HG02759 (cell line): ENCODE data around the gene PCLAF.
"Not testable (repeated sequence)": the region's sequence is repeated elsewhere in the genome, so short reads cannot be mapped to it uniquely, and the experiment has no call there.

Experiments used
- ATAC-seq: cut with Tn5 transposase; IDR thresholded peaks from one replicate; pipeline ENCODE4 v1.9.1; 2021; ENCODE audit warnings: mild to moderate bottlenecking, moderate library complexity; ENCODE audit not compliant: unreplicated experiment

PCLAF gene

GRCh38 chr15:64381000-64381751 lies at the start of gene PCLAF:
Gene PCLAF, minus strand, starts transcription at chr15:64381441. Its CDS starts 70 bp downstream, at chr15:64381371.
- peak; percentile 98 for ATAC-seq

GRCh38 chr15:64430000-64430735 lies 48.9 kb upstream of the PCLAF start:
- ATAC-seq = peak; percentile 43

- ATAC-seq = no peak
These were observed 48.2 kb upstream of the PCLAF start for GRCh38 chr15:64429448-64429847.

GRCh38 chr15:64426845-64427465 lies 45.7 kb upstream of the PCLAF start:
- ATAC-seq = no peak

- ATAC-seq = no peak
These were observed 44.0 kb upstream of the PCLAF start for GRCh38 chr15:64425221-64425620.

GRCh38 chr15:64423970-64424369 lies 42.7 kb upstream of the PCLAF start:
- no peak for ATAC-seq

GRCh38 chr15:64422697-64423096 lies 41.5 kb upstream of the PCLAF start:
- no peak for ATAC-seq

- ATAC-seq = no peak
These were observed 31.0 kb upstream of the PCLAF start for GRCh38 chr15:64412216-64412615.

GRCh38 chr15:64400583-64400982 lies 19.3 kb upstream of the PCLAF start:
- no peak for ATAC-seq

GRCh38 chr15:64398575-64398974 lies 17.3 kb upstream of the PCLAF start:
- no peak for ATAC-seq

- ATAC-seq = no peak
These were observed 15.5 kb upstream of the PCLAF start for GRCh38 chr15:64396789-64397188.

- not testable (repeated sequence) for ATAC-seq
These were observed 11.2 kb upstream of the PCLAF start for GRCh38 chr15:64392471-64392870.

- ATAC-seq = no peak
These were observed 7.8 kb upstream of the PCLAF start for GRCh38 chr15:64389036-64389435.

- ATAC-seq = peak; percentile 99
These were observed 6.4 kb upstream of the PCLAF start, which contains the start of gene TRIP4 for GRCh38 chr15:64387562-64388168. Gene TRIP4, plus strand, starts transcription at chr15:64387836. Its CDS starts 28 bp downstream, at chr15:64387864.

- ATAC-seq = no peak
These were observed 5.0 kb upstream of the PCLAF start for GRCh38 chr15:64386291-64386690.

GRCh38 chr15:64383760-64384159 lies 2.5 kb upstream of the PCLAF start:
- ATAC-seq = no peak

GRCh38 chr15:64380130-64380870 lies 941 bp downstream of the PCLAF start:
- not testable (repeated sequence) for ATAC-seq

GRCh38 chr15:64379216-64379960 lies 1.9 kb downstream of the PCLAF start:
- ATAC-seq = no peak

- ATAC-seq = no peak
These were observed 7.9 kb downstream of the PCLAF start for GRCh38 chr15:64373360-64373759.

GRCh38 chr15:64371383-64371782 lies 9.9 kb downstream of the PCLAF start:
- not testable (repeated sequence) for ATAC-seq
